ENCODE results near the gene PALLD. TPM values are rescaled to one million over a fixed set of nuclear protein-coding genes. Genes with fewer than 3 reads are reported as not detected.

The PALLD gene
- total and polyA plus RNA-seq, 2 of the 8 experiments (the other 6 are each of a cell fraction or from before 2014, with no cell fraction given) = 10.5 to 25.0 TPM

- H3K27me3 ChIP-seq (replicated peaks in 1 of 4; ENCODE audit: control insufficient read depth in 3 of 4, extremely low read depth in 1 of 4, insufficient read depth in 3 of 4, low read length in 3 of 4) = no peaks in the 10 kb centered on the region
- no peak overlapping the region for H3K56ac ChIP-seq (replicated peaks; ENCODE audit: insufficient read length, low read depth, low read length)
- H2AFZ ChIP-seq (ENCODE audit: low read length) = no peak overlapping the region; the same call in 1 of the 2 replicates
- H4K91ac ChIP-seq (replicated peaks; ENCODE audit: insufficient read length, low read length) = no peak overlapping the region
- H3K23me2 ChIP-seq (ENCODE audit: low read depth, low read length) = no peaks in the 10 kb centered on the region; the same call in 1 of the 2 replicates
- H3K4me3 ChIP-seq (ENCODE audit: extremely low read depth in 1 of 4, insufficient read depth in 2 of 4, low read depth in 3 of 4, low read length in 4 of 4) = no peak overlapping the region
- H4K8ac ChIP-seq (ENCODE audit: extremely low read depth, insufficient read depth, low read length) = no peak overlapping the region
- H3K9me3 ChIP-seq (ENCODE audit: insufficient read depth in 2 of 2, low read depth in 1 of 2, low read length in 1 of 2) = no peaks in the 10 kb centered on the region
- 92% methylated on average over 4 of the region's 4 CpGs; no CpG with 5 or more reads in 1 of the 2 experiments for WGBS, 2 experiments (ENCODE audit: extremely low coverage in 1 of 2, insufficient coverage in 1 of 2, insufficient read length in 1 of 2, insufficient replicate concordance in 2 of 2, low coverage in 1 of 2, low lambda C conversion rate in 2 of 2, missing lambda C conversion rate in 1 of 2)
- no peaks in the 10 kb centered on the region for H3K4me1 ChIP-seq (replicated peaks in 1 of 4; ENCODE audit: control insufficient read depth in 3 of 4, insufficient read depth in 4 of 4, low read length in 3 of 4)
- H3K23ac ChIP-seq (ENCODE audit: insufficient read length) = no peak overlapping the region
- H3K36me3 ChIP-seq (ENCODE audit: control insufficient read depth in 2 of 4, insufficient read depth in 4 of 4, low read length in 3 of 4) = no peaks in the 10 kb centered on the region
- H3K14ac ChIP-seq (ENCODE audit: insufficient read length) = no peak overlapping the region
- no peaks in the 10 kb centered on the region for H3K79me1 ChIP-seq (ENCODE audit: low read depth, low read length)
- H3K18ac ChIP-seq (ENCODE audit: extremely low read depth, low read length) = no peak overlapping the region
- no peak overlapping the region for H2BK15ac ChIP-seq (ENCODE audit: low read length)
- H2AK5ac ChIP-seq (ENCODE audit: low read depth, low read length) = no peak overlapping the region
- FAIRE-seq = no peak
- ChIA-PET CTCF (ENCODE audit: partially characterized antibody) (no interaction called here), POLR2A (ENCODE audit: partially characterized antibody) (no interaction called here)
- H4K20me1 ChIP-seq (replicated peaks in 1 of 2; ENCODE audit: control insufficient read depth in 1 of 2, insufficient read depth in 2 of 2, low read length in 2 of 2) = no peaks in the 10 kb centered on the region
- no peak overlapping the region for H3K9ac ChIP-seq (replicated peaks in 1 of 4; ENCODE audit: extremely low read depth in 1 of 4, low read depth in 3 of 4, low read length in 3 of 4)
- H3K27ac ChIP-seq (ENCODE audit: low read depth, low read length) = no peak overlapping the region
- no peak overlapping the region for H3K4ac ChIP-seq (replicated peaks; ENCODE audit: insufficient read length, low read depth, low read length)
- DNase-seq (ENCODE audit: low read depth in 1 of 2, low spot score in 2 of 2) = no peak
- H3K4me2 ChIP-seq (ENCODE audit: insufficient read depth in 1 of 2, low read depth in 2 of 2, low read length in 2 of 2) = no peak overlapping the region
- no peak overlapping the region for H2BK20ac ChIP-seq (ENCODE audit: low read length)
- H2BK120ac ChIP-seq (replicated peaks; ENCODE audit: low read depth, low read length) = no peak overlapping the region
- H3K79me2 ChIP-seq (ENCODE audit: control insufficient read depth in 1 of 2, insufficient read depth in 2 of 2, low read length in 2 of 2) = no peaks in the 10 kb centered on the region
- TF ChIP-seq BRCA1 (IDR thresholded peaks at IDR 0.05; ENCODE audit: low read depth, low read length) (no peak), PHF8 (conservative IDR thresholded peaks at IDR 0.05; ENCODE audit: low read depth, low read length) (no peak), RXRA (IDR thresholded peaks at IDR 0.05; ENCODE audit: insufficient read depth, low read depth, low read length) (no peak), ASH2L (IDR thresholded peaks at IDR 0.05; ENCODE audit: low read length) (no peak), HDAC2 (IDR thresholded peaks at IDR 0.05; ENCODE audit: borderline replicate concordance in 1 of 2, low read depth in 2 of 2, low read length in 2 of 2) (no peak)
- H4K5ac ChIP-seq (ENCODE audit: insufficient read length, low read depth, low read length) = no peak overlapping the region
- no peak overlapping the region for H2BK5ac ChIP-seq (ENCODE audit: low read depth, low read length)
- H2BK12ac ChIP-seq (ENCODE audit: low read depth, low read length) = no peak overlapping the region
These were observed 261.6 kb downstream of the PALLD start for GRCh38 chr4:168758351-168758876.

All from H1 (cell line).